ENCODE data around the gene SH3GLB1. TPM values are rescaled to one million over a fixed set of nuclear protein-coding genes. Genes with fewer than 3 reads are reported as not detected.

The SH3GLB1 gene
- total RNA-seq, 1 experiment from 2014 or later = 54.6 TPM

GRCh38 chr1:86708920-86709319 lies 4.5 kb downstream of the SH3GLB1 start:
- no peaks in the 10 kb centered on the region for H3K27me3 Mint-ChIP-seq (ENCODE audit: unreplicated experiment)
- CTCF ChIA-PET = no interaction called here
- no peak for TF ChIP-seq CTCF (IDR thresholded peaks at IDR 0.05; ENCODE audit: unreplicated experiment)
- no peak overlapping the region for H3K27ac Mint-ChIP-seq (ENCODE audit: unreplicated experiment)
- BruUV-seq (replicated peaks) = no TSS peak
- intact Hi-C loops (cut with micrococcal nuclease; ENCODE audit: unreplicated experiment) = no loop called here
- H3K36me3 Mint-ChIP-seq (ENCODE audit: insufficient read depth, unreplicated experiment) = peaks cover 34% of the 10 kb centered on the region
- H3K4me3 Mint-ChIP-seq (ENCODE audit: low read depth, unreplicated experiment) = no peak overlapping the region
- H3K9me3 Mint-ChIP-seq (ENCODE audit: low read depth, unreplicated experiment) = no peaks in the 10 kb centered on the region
- peaks cover 23% of the 10 kb centered on the region for H3K4me1 Mint-ChIP-seq (ENCODE audit: low read depth, unreplicated experiment)
- no peak for DNase-seq

GRCh38 chr1:86712088-86712860 lies 7.9 kb downstream of the SH3GLB1 start:
- TF ChIP-seq CTCF (IDR thresholded peaks at IDR 0.05; ENCODE audit: unreplicated experiment) = no peak
- no peaks in the 10 kb centered on the region for H3K27me3 Mint-ChIP-seq (ENCODE audit: unreplicated experiment)
- peaks cover 21% of the 10 kb centered on the region for H3K4me1 Mint-ChIP-seq (ENCODE audit: low read depth, unreplicated experiment)
- CTCF ChIA-PET = interaction anchor here (4.3 kb wide), 1 partner anchor 8 kb away, joined by 24 read pairs; the partner anchor contains the start of gene SH3GLB1
- no peak overlapping the region for H3K4me3 Mint-ChIP-seq (ENCODE audit: low read depth, unreplicated experiment)
- no TSS peak for BruUV-seq (replicated peaks)
- intact Hi-C loops (cut with micrococcal nuclease; ENCODE audit: unreplicated experiment) = no loop called here
- DNase-seq = no peak
- no peak overlapping the region for H3K27ac Mint-ChIP-seq (ENCODE audit: unreplicated experiment)
- H3K36me3 Mint-ChIP-seq (ENCODE audit: insufficient read depth, unreplicated experiment) = peaks cover 3% of the 10 kb centered on the region
- no peaks in the 10 kb centered on the region for H3K9me3 Mint-ChIP-seq (ENCODE audit: low read depth, unreplicated experiment)

- no peak for DNase-seq
- BruUV-seq (replicated peaks) = no TSS peak
- CTCF ChIA-PET = interaction anchor here (4.3 kb wide), 1 partner anchor 9 kb away, joined by 24 read pairs; the partner anchor contains the start of gene SH3GLB1
- Mint-ChIP-seq H3K27ac (ENCODE audit: unreplicated experiment) (no peak overlapping the region), H3K4me1 (ENCODE audit: low read depth, unreplicated experiment) (peaks cover 17% of the 10 kb centered on the region), H3K9me3 (ENCODE audit: low read depth, unreplicated experiment) (no peaks in the 10 kb centered on the region), H3K27me3 (ENCODE audit: unreplicated experiment) (no peaks in the 10 kb centered on the region), H3K36me3 (ENCODE audit: insufficient read depth, unreplicated experiment) (no peaks in the 10 kb centered on the region), H3K4me3 (ENCODE audit: low read depth, unreplicated experiment) (no peak overlapping the region)
- intact Hi-C loops (cut with micrococcal nuclease; ENCODE audit: unreplicated experiment) = no loop called here
- TF ChIP-seq CTCF (IDR thresholded peaks at IDR 0.05; ENCODE audit: unreplicated experiment) = no peak
Observed at GRCh38 chr1:86713477-86713876, 9.1 kb downstream of the SH3GLB1 start.

- no peaks in the 10 kb centered on the region for H3K9me3 Mint-ChIP-seq (ENCODE audit: low read depth, unreplicated experiment)
Observed at GRCh38 chr1:86714159-86714558, 9.8 kb downstream of the SH3GLB1 start.

More at GRCh38 chr1:86714159-86714558, 9.8 kb downstream of the SH3GLB1 start:
- Mint-ChIP-seq H3K4me3 (ENCODE audit: low read depth, unreplicated experiment) (no peak overlapping the region), H3K27ac (ENCODE audit: unreplicated experiment) (no peak overlapping the region), H3K27me3 (ENCODE audit: unreplicated experiment) (no peaks in the 10 kb centered on the region), H3K36me3 (ENCODE audit: insufficient read depth, unreplicated experiment) (no peaks in the 10 kb centered on the region), H3K4me1 (ENCODE audit: low read depth, unreplicated experiment) (peaks cover 17% of the 10 kb centered on the region)
- CTCF ChIA-PET = interaction anchor here (0.7 to 4.3 kb wide), 2 partner anchors 10 to 35 kb away, joined by 5 to 24 read pairs; partner anchors contain the start of gene SH3GLB1
- BruUV-seq (replicated peaks) = no TSS peak
- no peak for DNase-seq
- intact Hi-C loops (cut with micrococcal nuclease; ENCODE audit: unreplicated experiment) = no loop called here
- no peak for TF ChIP-seq CTCF (IDR thresholded peaks at IDR 0.05; ENCODE audit: unreplicated experiment)

Data from Calu3 (cell line).